TTC549 (cell line): ENCODE results near the gene RIC8A.

Source experiments
- FAIRE-seq: peaks from 2 replicates; lab custom pipeline; 2012; peaks lifted over from hg19 to GRCh38; lab: Jason Lieb, UNC

The RIC8A gene

GRCh38 chr11:204587-205109 is 2.9 kb upstream of the RIC8A start:
- no peak for FAIRE-seq

- no peak for FAIRE-seq
These were observed 2.1 kb upstream of the RIC8A start for GRCh38 chr11:205221-206001.

- no peak for FAIRE-seq
These were observed 1.5 kb upstream of the RIC8A start for GRCh38 chr11:206002-206384.

DNA sequence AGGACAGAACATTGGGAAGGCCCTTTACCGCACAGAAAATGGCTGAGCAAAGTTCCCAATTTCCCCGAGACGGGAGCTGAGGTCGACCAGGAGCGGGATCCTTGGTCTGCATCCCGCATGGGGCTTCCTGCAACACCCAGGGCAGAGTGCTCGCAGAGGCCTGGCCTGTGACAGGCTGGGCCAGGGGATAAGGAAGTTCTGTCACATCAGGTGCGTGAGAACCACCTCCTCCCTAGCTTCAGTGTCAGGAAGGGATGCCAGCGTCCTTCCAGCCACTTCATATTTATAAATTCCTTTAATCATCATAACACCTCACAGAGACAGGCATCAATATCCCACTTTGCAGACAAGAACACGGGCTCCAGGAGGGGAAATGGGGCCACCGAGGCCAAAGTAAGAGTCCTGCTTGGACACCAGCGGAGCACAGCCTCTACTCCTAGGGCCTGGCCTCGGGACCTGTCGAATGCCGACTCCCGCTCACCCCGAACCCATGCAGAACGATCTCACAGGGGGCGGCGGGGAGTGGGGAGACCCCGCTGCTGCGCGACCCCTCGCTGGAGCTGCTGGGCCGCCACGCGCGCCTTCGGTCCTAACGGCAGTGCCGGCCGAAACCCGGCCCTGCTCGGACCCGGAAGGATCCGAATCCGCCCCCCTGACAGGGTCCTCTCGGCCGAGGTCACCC is 841 bp upstream of the RIC8A start:
- no peak for FAIRE-seq

GRCh38 chr11:207863-208180 is 314 bp downstream of the RIC8A start:
- no peak for FAIRE-seq

DNA sequence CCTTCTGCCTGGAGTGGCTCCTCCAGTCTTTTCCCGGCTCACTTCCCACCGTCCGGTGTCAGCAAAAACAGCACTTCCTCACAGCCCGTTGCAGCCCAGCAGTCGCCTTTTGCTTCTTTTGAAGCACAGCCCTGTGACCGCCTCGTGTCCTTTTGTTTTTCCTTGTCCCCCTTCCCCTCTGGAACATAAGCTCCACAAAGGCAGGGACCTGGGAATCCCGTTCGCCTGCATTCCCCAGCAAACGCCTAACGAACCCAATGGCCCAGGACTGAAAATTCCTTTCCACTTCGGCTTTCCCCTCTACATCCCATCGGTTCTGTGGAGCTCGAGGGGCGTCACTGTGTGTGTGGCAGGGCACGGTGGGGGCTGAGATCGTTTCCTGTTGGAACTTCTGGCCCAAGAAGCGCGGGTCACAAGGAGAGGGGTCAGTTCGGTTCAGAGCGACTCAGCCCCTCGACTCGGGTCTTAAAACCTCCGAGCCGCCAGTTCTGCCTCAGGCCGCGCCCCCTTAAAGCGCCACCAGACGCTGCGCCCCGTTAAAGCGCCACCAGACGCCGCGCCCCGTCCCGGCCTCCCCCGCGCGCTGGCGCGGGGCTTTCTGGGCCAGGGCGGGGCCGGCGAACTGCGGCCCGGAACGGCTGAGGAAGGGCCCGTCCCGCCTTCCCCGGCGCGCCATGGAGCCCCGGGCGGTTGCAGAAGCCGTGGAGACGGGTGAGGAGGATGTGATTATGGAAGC is 841 bp downstream of the RIC8A start:
- FAIRE-seq = no peak

- FAIRE-seq = no peak
These were observed 1.4 kb downstream of the RIC8A start for GRCh38 chr11:208917-209260.

- FAIRE-seq = no peak
These were observed 2.0 kb downstream of the RIC8A start for GRCh38 chr11:209275-210121.

DNA sequence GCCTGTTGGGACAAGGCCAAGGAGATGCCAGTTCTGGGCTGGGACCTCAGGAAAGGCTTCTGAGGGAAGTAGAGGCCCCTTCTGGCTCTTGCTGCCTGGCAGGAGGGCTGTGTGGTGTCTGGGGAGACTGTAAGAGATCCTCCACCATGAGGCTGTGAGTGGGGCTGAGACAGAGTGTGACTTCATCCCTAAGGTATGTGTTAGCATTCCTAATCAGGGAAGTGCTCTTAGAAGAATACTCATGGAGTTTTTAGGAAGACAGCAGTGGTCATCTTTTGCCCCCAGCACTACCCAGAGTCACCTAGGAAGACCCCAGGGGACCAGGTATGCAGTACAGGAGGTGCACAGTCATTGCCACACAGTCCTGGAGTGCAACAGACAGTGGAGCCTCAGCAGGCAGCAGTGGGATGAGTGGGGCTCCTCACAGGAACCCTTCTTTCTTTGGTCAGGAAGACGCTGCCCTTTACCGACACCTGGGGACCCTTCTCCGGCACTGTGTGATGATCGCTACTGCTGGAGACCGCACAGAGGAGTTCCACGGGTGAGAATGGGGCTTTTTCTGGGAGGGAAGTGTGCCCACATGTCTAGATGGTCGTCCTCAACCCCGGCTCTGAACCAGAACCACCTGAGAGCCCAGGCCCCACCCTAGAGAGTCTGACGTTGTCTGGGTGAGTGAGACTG is 2.8 kb downstream of the RIC8A start:
- no peak for FAIRE-seq

- FAIRE-seq = no peak
These were observed 3.3 kb downstream of the RIC8A start for GRCh38 chr11:210803-211180.

- FAIRE-seq = no peak
These were observed 3.8 kb downstream of the RIC8A start for GRCh38 chr11:211295-211694.

DNA sequence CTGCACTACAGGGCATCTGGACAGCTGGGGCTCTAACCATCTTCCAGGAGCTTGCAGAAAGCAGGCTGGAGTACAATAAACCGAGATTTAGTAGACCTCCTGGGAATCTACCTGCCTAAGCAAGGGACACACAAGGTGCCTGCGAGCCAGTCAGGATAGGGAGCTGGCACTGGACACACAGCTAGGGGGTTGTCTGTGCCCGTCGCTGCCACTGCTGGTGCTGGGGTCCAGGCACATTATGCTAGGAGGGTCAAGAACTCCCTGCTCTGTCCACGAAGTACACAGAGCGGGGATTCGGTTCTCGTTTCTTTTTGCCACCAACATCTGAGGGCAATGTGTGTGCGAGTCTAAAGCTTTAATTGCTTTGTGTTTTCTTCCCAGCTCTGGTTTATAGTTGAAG is 4.2 kb downstream of the RIC8A start:
- FAIRE-seq = no peak

- FAIRE-seq = no peak
These were observed 4.9 kb downstream of the RIC8A start for GRCh38 chr11:212150-213100.

DNA sequence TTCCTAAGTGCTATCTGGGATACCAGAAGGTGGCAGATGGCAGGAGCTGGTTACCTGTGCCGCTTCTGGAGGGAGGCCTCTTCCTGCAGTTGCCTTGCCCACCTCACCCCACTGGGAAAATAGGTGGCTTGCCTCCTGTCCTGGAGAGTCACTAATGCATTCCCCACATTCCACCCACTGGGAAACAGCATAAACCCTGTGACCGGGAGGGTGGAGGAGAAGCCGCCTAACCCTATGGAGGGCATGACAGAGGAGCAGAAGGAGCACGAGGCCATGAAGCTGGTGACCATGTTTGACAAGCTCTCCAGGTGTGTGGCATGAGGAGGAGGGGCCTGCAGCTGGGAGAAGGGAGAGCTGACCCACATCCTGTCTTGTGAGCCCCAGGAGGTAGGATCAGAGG is 5.6 kb downstream of the RIC8A start:
- FAIRE-seq = no peak

DNA sequence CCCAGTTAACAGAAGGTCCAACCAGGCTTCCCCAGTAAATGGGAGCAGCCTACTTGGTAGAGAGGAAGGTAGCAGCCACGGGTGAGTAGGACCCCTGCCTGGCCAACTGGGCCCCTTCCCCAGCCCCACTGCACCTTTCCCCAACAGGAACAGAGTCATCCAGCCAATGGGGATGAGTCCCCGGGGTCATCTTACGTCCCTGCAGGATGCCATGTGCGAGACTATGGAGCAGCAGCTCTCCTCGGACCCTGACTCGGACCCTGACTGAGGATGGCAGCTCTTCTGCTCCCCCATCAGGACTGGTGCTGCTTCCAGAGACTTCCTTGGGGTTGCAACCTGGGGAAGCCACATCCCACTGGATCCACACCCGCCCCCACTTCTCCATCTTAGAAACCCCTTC is 6.6 kb downstream of the RIC8A start:
- FAIRE-seq = no peak

DNA sequence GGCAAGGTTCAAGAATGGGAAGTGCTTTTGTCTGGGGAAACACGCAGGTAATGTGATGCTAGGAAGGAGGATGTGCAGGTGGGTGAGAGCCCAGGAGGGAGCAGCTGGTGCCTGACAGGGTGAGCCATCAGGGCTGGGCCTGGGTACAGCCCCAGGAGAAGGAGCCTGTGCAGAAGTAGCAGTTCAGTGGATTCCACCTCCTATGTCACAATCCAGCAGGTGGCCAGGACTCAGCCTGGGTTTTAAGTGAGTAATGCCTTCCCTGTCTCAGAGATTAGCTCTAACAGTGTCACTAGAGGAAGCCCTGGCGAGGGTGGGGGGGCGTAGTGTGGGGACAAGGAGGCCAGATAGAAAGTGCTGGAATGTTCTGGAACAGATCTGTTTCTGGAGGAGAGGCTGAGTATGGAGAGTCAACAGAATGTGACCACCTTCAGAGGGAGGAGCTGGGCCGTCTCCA is 8.1 kb downstream of the RIC8A start:
- no peak for FAIRE-seq

GRCh38 chr11:216081-216974 is 8.8 kb downstream of the RIC8A start:
- FAIRE-seq = no peak

- FAIRE-seq = no peak
These were observed 10.2 kb downstream of the RIC8A start for GRCh38 chr11:217704-218103.

GRCh38 chr11:218815-219593 is 11.5 kb downstream of the RIC8A start:
- no peak for FAIRE-seq
